Breast epithelium (tissue), 4 donors: ENCODE data around the gene BCAS3. TPM values are rescaled to one million over a fixed set of nuclear protein-coding genes. Genes with fewer than 3 reads are reported as not detected.
"Not testable (repeated sequence)": the region's sequence is repeated elsewhere in the genome, so short reads cannot be mapped to it uniquely, and the experiment has no call there.

Experiments used
- DNase-seq, 2 donors: peaks; one replicate each; pipeline ENCODE4 v3.0.0-alpha.2; 2019; ENCODE audit warnings: low spot score in 2 of 2
- H3K27ac ChIP-seq, 2 donors: fragments of 200-600 bp; sonication (generic) in 1 of 2; one replicate each; pipeline ENCODE4 v1.5.1; 2016 to 2019; ENCODE audit warnings: mild to moderate bottlenecking in 1 of 2
- H3K27me3 ChIP-seq, 2 donors: fragments of 200-600 bp; sonication (generic) in 1 of 2; one replicate each; pipeline versions ENCODE4 v1.5.1 to v1.6.0; 2017 to 2019; ENCODE audit warnings: control low read depth in 1 of 2, mild to moderate bottlenecking in 1 of 2
- H3K36me3 ChIP-seq: fragments of 200-600 bp; one replicate; pipeline ENCODE4 v1.5.1; 2019
- H3K4me1 ChIP-seq, 2 donors: fragments of 200-600 bp; sonication (generic); one replicate each; pipeline ENCODE4 v1.5.1; 2016 to 2019; ENCODE audit warnings: control low read depth in 1 of 2
- H3K4me3 ChIP-seq, 3 donors: fragments of 200-600 bp; sonication (generic); 1 replicate in 2 of 3; 2 replicates in 1 of 3; pipeline ENCODE4 v1.5.1; 2016 to 2019; ENCODE audit warnings: mild to moderate bottlenecking in 3 of 3, moderate library complexity in 2 of 3
- H3K9me3 ChIP-seq, 2 donors: fragments of 200-600 bp; sonication (generic) in 1 of 2; one replicate each; pipeline ENCODE4 v1.5.1; 2016 to 2019; ENCODE audit warnings: control low read depth in 1 of 2
- CTCF ChIP-seq, 3 donors: fragments of 450-650 bp; IDR thresholded peaks; one replicate each; pipeline ENCODE4 v1.5.1; 2016 to 2017; ENCODE audit warnings: antibody characterized with exemption in 3 of 3, mild to moderate bottlenecking in 3 of 3, moderate library complexity in 3 of 3
- POLR2A ChIP-seq: fragments of 450-650 bp; IDR thresholded peaks from one replicate; pipeline ENCODE4 v1.6.1; 2016; ENCODE audit warnings: antibody characterized with exemption, mild to moderate bottlenecking, moderate library complexity
- POLR2AphosphoS5 ChIP-seq, 3 donors: sonication (generic); formaldehyde crosslinking; IDR thresholded peaks; one replicate each; pipeline ENCODE4 v1.6.1; 2017; ENCODE audit warnings: antibody characterized with exemption in 3 of 3
- intact Hi-C: fragments of 100-400 bp; cut with DNase I; formaldehyde crosslinking; loops from one replicate; pipeline ENCODE4 v1.15.1; 2023; ENCODE audit warnings: low total_unique reads
- total RNA-seq, 3 donors: library from RNA; depleted of rRNA; stranded (reverse); fragments of >200 nt; gene quantifications; one replicate each; pipeline ENCODE4 v1.1.0, GENCODE V29; 2016

The BCAS3 gene
- total RNA-seq, 3 donors from 2014 or later, result 30.8 to 47.9 (median 31.2) TPM

DNA sequence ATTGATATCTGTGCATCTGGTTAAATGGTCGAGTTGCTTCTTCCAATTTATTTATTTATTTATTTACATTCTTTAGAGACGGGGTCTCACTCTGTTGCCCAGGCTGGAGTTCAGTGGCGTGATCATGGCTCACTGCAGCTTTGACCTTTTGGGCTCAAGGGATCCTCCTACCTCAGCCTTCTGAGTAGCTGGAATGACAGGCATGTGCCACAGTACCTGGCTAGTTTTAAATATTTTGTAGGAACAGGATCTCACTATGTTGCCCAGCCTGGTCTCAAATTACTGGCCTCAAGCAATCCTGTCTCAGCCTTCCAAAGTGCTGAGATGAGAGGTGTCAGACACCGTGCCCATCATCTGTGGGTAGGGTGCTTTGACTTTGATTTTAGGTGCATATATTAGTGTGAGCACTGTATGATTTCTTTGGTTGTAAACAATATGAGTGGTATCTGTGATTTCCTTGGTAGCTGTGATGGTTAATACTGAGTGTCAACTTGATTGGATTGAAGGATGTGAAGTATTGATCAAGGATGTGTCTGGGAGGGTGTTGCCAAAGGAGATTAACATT, 90.2 kb downstream of the BCAS3 start:
- intact Hi-C loops, result no loop called here
- TF ChIP-seq CTCF (IDR thresholded peaks at IDR 0.05) (no peak), POLR2A (no peak)
- Histone ChIP-seq H3K27ac (no peak overlapping the region), H3K27me3 (no peaks in the 10 kb centered on the region), H3K4me3 (no peak overlapping the region), H3K36me3 (no peaks in the 10 kb centered on the region), H3K4me1 (no peaks in the 10 kb centered on the region), H3K9me3 (no peaks in the 10 kb centered on the region)
- DNase-seq, result no peak

DNA sequence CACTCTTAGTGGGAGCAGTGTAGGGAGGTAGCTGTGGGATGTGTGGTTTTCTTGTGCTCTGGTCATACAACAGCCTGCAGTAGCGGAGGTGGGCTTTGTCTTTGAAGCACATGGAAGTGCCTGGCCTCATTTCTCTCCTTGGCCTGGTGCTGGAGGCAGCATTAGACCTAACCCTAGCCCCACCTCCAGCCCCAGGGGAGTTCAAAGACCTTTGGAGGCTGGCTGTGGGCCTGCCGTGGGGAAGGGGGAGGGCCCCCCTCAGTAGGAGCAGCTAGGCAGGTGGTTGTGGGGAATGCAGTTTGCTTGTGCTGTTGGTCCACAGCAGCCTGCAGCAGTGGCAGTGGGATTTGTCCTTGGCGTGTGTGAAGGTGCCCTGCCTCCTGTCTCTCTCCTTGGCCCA, 91.7 kb downstream of the BCAS3 start:
- H3K4me1 ChIP-seq, result no peaks in the 10 kb centered on the region
- no peak for TF ChIP-seq POLR2AphosphoS5 (IDR thresholded peaks at IDR 0.05)
- no peak for TF ChIP-seq CTCF (IDR thresholded peaks at IDR 0.05)
- TF ChIP-seq POLR2A, result no peak
- H3K36me3 ChIP-seq, result no peaks in the 10 kb centered on the region
- intact Hi-C loops, result no loop called here
- no peak for DNase-seq
- H3K9me3 ChIP-seq, result no peaks in the 10 kb centered on the region
- H3K4me3 ChIP-seq, result no peak overlapping the region
- no peak overlapping the region for H3K27ac ChIP-seq
- H3K27me3 ChIP-seq, result no peaks in the 10 kb centered on the region

GRCh38 chr17:60770946-60771422, 93.3 kb downstream of the BCAS3 start:
- Histone ChIP-seq H3K27ac (no peak overlapping the region), H3K4me3 (no peak overlapping the region), H3K36me3 (no peaks in the 10 kb centered on the region), H3K27me3 (no peaks in the 10 kb centered on the region), H3K9me3 (no peaks in the 10 kb centered on the region), H3K4me1 (no peaks in the 10 kb centered on the region)
- DNase-seq, result no peak
- intact Hi-C loops, result no loop called here
- TF ChIP-seq CTCF (IDR thresholded peaks at IDR 0.05), result no peak
- no peak for TF ChIP-seq POLR2AphosphoS5 (IDR thresholded peaks at IDR 0.05)
- TF ChIP-seq POLR2A, result no peak

GRCh38 chr17:60771621-60772020, 94.0 kb downstream of the BCAS3 start:
- intact Hi-C loops, H3K36me3 ChIP-seq, H3K4me1 ChIP-seq, H3K9me3 ChIP-seq, H3K27ac ChIP-seq, H3K4me3 ChIP-seq, DNase-seq, H3K27me3 ChIP-seq: not testable (repeated sequence)

GRCh38 chr17:60773552-60773951, 95.9 kb downstream of the BCAS3 start:
- no peaks in the 10 kb centered on the region for H3K27me3 ChIP-seq
- H3K9me3 ChIP-seq, result no peaks in the 10 kb centered on the region
- H3K36me3 ChIP-seq, result no peaks in the 10 kb centered on the region
- no peak for DNase-seq
- no peaks in the 10 kb centered on the region for H3K4me1 ChIP-seq
- intact Hi-C loops, result no loop called here
- H3K4me3 ChIP-seq, result no peak overlapping the region
- H3K27ac ChIP-seq, result no peak overlapping the region
- TF ChIP-seq POLR2AphosphoS5 (IDR thresholded peaks at IDR 0.05), result no peak

DNA sequence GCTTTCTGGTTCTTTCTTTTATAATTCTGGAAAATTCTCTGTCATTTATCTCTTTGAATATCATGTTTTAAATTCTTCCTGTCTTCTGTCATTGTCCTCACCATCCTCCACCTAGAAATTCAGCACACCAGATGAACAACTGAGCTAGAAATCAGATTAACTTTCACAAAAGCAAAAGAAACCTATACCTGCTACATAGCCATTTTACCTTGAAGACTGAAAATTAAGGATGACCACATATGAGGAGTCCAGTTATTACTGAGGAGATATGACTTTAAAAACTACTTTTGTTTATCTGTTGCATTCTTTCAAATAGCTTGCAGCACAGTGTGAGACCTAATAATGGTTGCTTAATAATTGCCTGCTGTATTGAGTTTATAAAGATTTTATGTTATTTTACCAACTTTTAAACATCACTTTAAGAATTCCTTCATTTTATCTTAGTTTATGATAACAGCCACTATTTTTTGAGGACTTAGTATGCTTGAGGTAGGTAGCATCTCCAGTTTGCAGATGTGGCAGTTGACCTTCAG, 104.3 kb downstream of the BCAS3 start:
- Histone ChIP-seq H3K9me3 (no peaks in the 10 kb centered on the region), H3K4me3 (no peak overlapping the region), H3K4me1 (no peaks in the 10 kb centered on the region), H3K27ac (no peak overlapping the region), H3K36me3 (no peaks in the 10 kb centered on the region), H3K27me3 (no peaks in the 10 kb centered on the region)
- TF ChIP-seq CTCF (IDR thresholded peaks at IDR 0.05) (no peak), POLR2AphosphoS5 (IDR thresholded peaks at IDR 0.05) (no peak), POLR2A (no peak)
- no peak for DNase-seq
- intact Hi-C loops, result no loop called here
